K562 (cell line): ENCODE measurements around the gene PBX2. TPM values are rescaled to one million over a fixed set of nuclear protein-coding genes. Genes with fewer than 3 reads are reported as not detected.
A peak's percentile ranks its signal among the peaks of the same experiment; 100 is the strongest.

Experiments
- BRF1 ChIP-seq: IDR thresholded peaks from 3 replicates; pipeline ENCODE4 v1.6.1; 2011; ENCODE audit warnings: borderline replicate concordance, mild to moderate bottlenecking; ENCODE audit not compliant: insufficient read length; ENCODE audit errors: extremely low read depth
- CREB3 ChIP-seq: fragments of 450-650 bp; conservative IDR thresholded peaks from 2 replicates; pipeline ENCODE4 v1.6.1; 2016; ENCODE audit warnings: missing genetic modification characterization, low read depth, mild to moderate bottlenecking, missing compliant biosample characterization, moderate library complexity
- IFI16 ChIP-seq: fragments of 250-450 bp; sonication (Bioruptor Pico); IDR thresholded peaks from 2 replicates; pipeline ENCODE4 v2.1.2; 2022; ENCODE audit warnings: mild to moderate bottlenecking, inconsistent platforms
- MTA1 ChIP-seq: fragments of 450-650 bp; IDR thresholded peaks from 2 replicates; pipeline ENCODE4 v1.6.1; 2017; ENCODE audit warnings: borderline replicate concordance
- NCOA2 ChIP-seq, 2 experiments: fragments of 450-650 bp; IDR thresholded peaks; 2 replicates each; pipeline ENCODE4 v1.6.1; 2018; ENCODE audit warnings: mild to moderate bottlenecking in 2 of 2, moderate library complexity in 1 of 2; ENCODE audit not compliant: partially characterized antibody in 2 of 2
- NR4A1 ChIP-seq, 2 experiments: fragments of 250-450 bp in 1 of 2; fragments of 450-650 bp in 1 of 2; sonication (Bioruptor Pico) in 1 of 2; IDR thresholded peaks; 2 replicates each; pipeline versions ENCODE4 v1.4.0 to v1.6.1; 2016 to 2020; ENCODE audit warnings: mild to moderate bottlenecking in 2 of 2, missing compliant biosample characterization in 1 of 2, missing genetic modification characterization in 1 of 2, moderate library complexity in 1 of 2
- RERE ChIP-seq: sonication (generic); formaldehyde crosslinking; IDR thresholded peaks from 2 replicates; pipeline ENCODE4 v1.8.0; 2023; ENCODE audit warnings: missing genetic modification reagents, mild to moderate bottlenecking, borderline replicate concordance
- SNRNP70 ChIP-seq: fragments of 200-400 bp; formaldehyde crosslinking; optimal IDR thresholded peaks from 2 replicates; pipeline ENCODE3; 2017; ENCODE audit warnings: low read depth, low read length
- SREBF1 ChIP-seq: fragments of 150-350 bp; IDR thresholded peaks from 2 replicates; pipeline ENCODE4 v1.6.1; 2014; ENCODE audit warnings: antibody characterized with exemption, low read depth, low read length, borderline replicate concordance
- STAG1 ChIP-seq: sonication (generic); formaldehyde crosslinking; IDR thresholded peaks from 2 replicates; pipeline ENCODE4 v1.5.0; 2020; ENCODE audit warnings: missing genetic modification reagents, borderline replicate concordance
- YBX1 ChIP-seq: fragments of 450-650 bp; IDR thresholded peaks from 2 replicates; pipeline ENCODE4 v1.7.1; 2016; ENCODE audit warnings: mild to moderate bottlenecking
- ZBTB12 ChIP-seq: fragments of 250-450 bp; sonication (Bioruptor Pico); IDR thresholded peaks from 2 replicates; pipeline ENCODE4 v1.4.0; 2020
- ZFPM2 ChIP-seq: fragments of 250-450 bp; sonication (Bioruptor Pico); IDR thresholded peaks from 2 replicates; pipeline ENCODE4 v1.5.1; 2022; ENCODE audit warnings: mild to moderate bottlenecking
- ZKSCAN8 ChIP-seq: fragments of 200-800 bp; sonication (Bioruptor generic); IDR thresholded peaks from 2 replicates; pipeline ENCODE4 v1.6.1; 2016; ENCODE audit warnings: missing genetic modification characterization, missing compliant biosample characterization
- ZNF184 ChIP-seq: sonication (generic); formaldehyde crosslinking; IDR thresholded peaks from 2 replicates; pipeline ENCODE4 v1.5.0; 2020; ENCODE audit warnings: missing genetic modification reagents
- ZNF449 ChIP-seq: fragments of 250-450 bp; sonication (Bioruptor Pico); IDR thresholded peaks from 2 replicates; pipeline ENCODE4 v1.8.0; 2022; ENCODE audit warnings: moderate library complexity, mild to moderate bottlenecking, inconsistent platforms
- ZNF79 ChIP-seq: fragments of 250-450 bp; sonication (Bioruptor Pico); IDR thresholded peaks from 2 replicates; pipeline ENCODE4 v1.4.0; 2020; ENCODE audit warnings: low read depth, mild to moderate bottlenecking, moderate library complexity
- polyA plus RNA-seq, 8 experiments: library from polyadenylated mRNA; depleted of rRNA in 4 of 8; stranded (reverse) in 5 of 8; unstranded in 3 of 8; fragments of >200 nt; fragmentation: Nextera tagmentation in 2 of 8; fragmentation: Illumina TruSeq in 1 of 8; extraction: Ambion mirVana in 2 of 8; extraction: Trizol in 1 of 8; gene quantifications; 2 replicates each; pipeline versions ENCODE4 v1.2.1 to v1.2.3, GENCODE V29; 2011 to 2014; ENCODE audit warnings: inconsistent platforms in 1 of 8, missing spikeins in 1 of 8
- total RNA-seq, 7 experiments: library from RNA; depleted of rRNA in 6 of 7; stranded (reverse); fragments of >200 nt in 6 of 7; fragmentation: Illumina TruSeq in 2 of 7; extraction: Trizol in 2 of 7; gene quantifications; 2 replicates each; pipeline versions ENCODE4 v1.2.1 to v1.2.3, GENCODE V29; 2011 to 2021; ENCODE audit warnings: low replicate concordance in 1 of 7

Gene PBX2
- total and polyA plus RNA-seq, 9 of the 15 experiments (the other 6 are each of a cell fraction or from before 2014, with no cell fraction given) = 1.9 to 134 (median 62.5) TPM

GRCh38 chr6:32167761-32168262 lies 22.2 kb downstream of the PBX2 start (continued):
- no peak for TF ChIP-seq RERE
- TF ChIP-seq ZNF184 (CRISPR knock-in tag) = no peak
- TF ChIP-seq SNRNP70 = no peak
- no peak for TF ChIP-seq STAG1 (CRISPR knock-in tag)
- no peak; the same call in 1 of the 2 replicates for TF ChIP-seq ZKSCAN8 (CRISPR knock-in tag)
- no peak for TF ChIP-seq NCOA2 (IDR thresholded peaks at IDR 0.05; ENCODE audit: partially characterized antibody in 2 of 2)
- TF ChIP-seq YBX1 = no peak
- peak; percentile 87 for TF ChIP-seq MTA1
- TF ChIP-seq IFI16 (CRISPR knock-in tag) = no peak
- peak; percentile 87; the same call in 1 of the 2 replicates for TF ChIP-seq CREB3 (tag)
- peak; percentile 77; the same call in 1 of the 2 replicates for TF ChIP-seq ZNF449 (CRISPR knock-in tag)
- TF ChIP-seq SREBF1 = no peak
- TF ChIP-seq ZFPM2 (CRISPR knock-in tag) = no peak
- no peak for TF ChIP-seq NR4A1 (CRISPR knock-in tag; IDR thresholded peaks at IDR 0.05)
- TF ChIP-seq NR4A1 (tag; IDR thresholded peaks at IDR 0.05) = peak; percentile 87
- no peak for TF ChIP-seq ZNF79 (CRISPR knock-in tag)
- no peak for TF ChIP-seq BRF1
- peak; percentile 61 for TF ChIP-seq ZBTB12 (CRISPR knock-in tag)
